Measurements from ENCODE around the gene C1QBP. TPM values are rescaled to one million over a fixed set of nuclear protein-coding genes. Genes with fewer than 3 reads are reported as not detected.
"Not testable (repeated sequence)": the region's sequence is repeated elsewhere in the genome, so short reads cannot be mapped to it uniquely, and the experiment has no call there.

C1QBP gene
- total RNA-seq, 1 experiment from 2014 or later, result 225 TPM

GRCh38 chr17:5437721-5438317, 1.1 kb downstream of the C1QBP start:
- Histone ChIP-seq H3K36me3 (ENCODE audit: control insufficient read depth, insufficient read depth, low read length) (peaks cover 23% of the 10 kb centered on the region), H3K4me1 (ENCODE audit: control insufficient read depth, insufficient read depth, low read length) (peaks cover 5% of the 10 kb centered on the region; the same call in 1 of the 2 replicates), H3K9me3 (ENCODE audit: control insufficient read depth, insufficient read depth, low read depth, low read length) (no peaks in the 10 kb centered on the region), H3K4me3 (ENCODE audit: low read depth in 2 of 2, low read length in 2 of 2) (peak overlapping the region; percentile 87 to 94), H3K27me3 (ENCODE audit: control insufficient read depth, insufficient read depth, low read length) (no peaks in the 10 kb centered on the region), H3K27ac (ENCODE audit: low read length) (peak overlapping the region; percentile 95)
- ATAC-seq, result no peak
- in situ Hi-C loops (cut with HindIII; ENCODE audit: low pct_unique_long_range_greater_than_20kb, low sequenced_read_pairs), result no loop called here
- no peak for DNase-seq (ENCODE audit: low read depth, low spot score)
- no peak for TF ChIP-seq SIN3A (IDR thresholded peaks at IDR 0.05; ENCODE audit: borderline replicate concordance, insufficient read depth, low read depth, low read length)
- intact Hi-C loops (cut with micrococcal nuclease; ENCODE audit: unreplicated experiment), result no loop called here
- POLR2A ChIA-PET, result no interaction called here
- BruUV-seq (replicated peaks), result TSS peak; percentile 72
- CTCF ChIA-PET, result no interaction called here

GRCh38 chr17:5435781-5436315, 3.1 kb downstream of the C1QBP start:
- DNase-seq (ENCODE audit: low read depth, low spot score); in situ Hi-C loops (cut with HindIII; ENCODE audit: low pct_unique_long_range_greater_than_20kb, low sequenced_read_pairs); H3K9me3 ChIP-seq (ENCODE audit: control insufficient read depth, insufficient read depth, low read depth, low read length); H3K27ac ChIP-seq (ENCODE audit: low read length); BruUV-seq (replicated peaks); POLR2A ChIA-PET; ATAC-seq; H3K4me3 ChIP-seq (ENCODE audit: low read depth in 2 of 2, low read length in 2 of 2); H3K4me1 ChIP-seq (ENCODE audit: control insufficient read depth, insufficient read depth, low read length); H3K27me3 ChIP-seq (ENCODE audit: control insufficient read depth, insufficient read depth, low read length); intact Hi-C loops (cut with micrococcal nuclease; ENCODE audit: unreplicated experiment): not testable (repeated sequence)
- peaks cover 35% of the 10 kb centered on the region for H3K36me3 ChIP-seq (ENCODE audit: control insufficient read depth, insufficient read depth, low read length)
- CTCF ChIA-PET, result interaction anchor here (0.6 kb wide), 2 partner anchors 64 to 1701 kb away, joined by 6 to 9 read pairs; no protein-coding TSS in a partner anchor

- TF ChIP-seq REST (IDR thresholded peaks at IDR 0.05; ENCODE audit: insufficient read depth in 1 of 2, low read depth in 2 of 2, low read length in 1 of 2), result no peak
- TF ChIP-seq SIN3A (IDR thresholded peaks at IDR 0.05; ENCODE audit: borderline replicate concordance, insufficient read depth, low read depth, low read length), result no peak
- no peak for TF ChIP-seq POLR2AphosphoS5 (IDR thresholded peaks at IDR 0.05; ENCODE audit: low read depth, low read length)
- TF ChIP-seq CTCF (IDR thresholded peaks at IDR 0.05), result no peak
- TF ChIP-seq TCF7L2 (IDR thresholded peaks at IDR 0.05; ENCODE audit: low read depth, low read length), result no peak
- H3K4me3 ChIP-seq (ENCODE audit: low read depth in 2 of 2, low read length in 2 of 2), result no peak overlapping the region
- in situ Hi-C loops (cut with HindIII; ENCODE audit: low pct_unique_long_range_greater_than_20kb, low sequenced_read_pairs), result no loop called here
- BruUV-seq (replicated peaks), result no TSS peak
- no peak overlapping the region for H3K27ac ChIP-seq (ENCODE audit: low read length)
- peaks cover 35% of the 10 kb centered on the region for H3K36me3 ChIP-seq (ENCODE audit: control insufficient read depth, insufficient read depth, low read length)
- no peak for ATAC-seq
- intact Hi-C loops (cut with micrococcal nuclease; ENCODE audit: unreplicated experiment), result no loop called here
- ChIA-PET CTCF (no interaction called here), POLR2A (interaction anchor here (0.7 kb wide), 1 partner anchor 29 kb away, joined by 8 read pairs; no protein-coding TSS in a partner anchor)
- H3K9me3 ChIP-seq (ENCODE audit: control insufficient read depth, insufficient read depth, low read depth, low read length), result no peaks in the 10 kb centered on the region
- H3K27me3 ChIP-seq (ENCODE audit: control insufficient read depth, insufficient read depth, low read length), result no peaks in the 10 kb centered on the region
- no peak for DNase-seq (ENCODE audit: low read depth, low spot score)
- peaks cover 5% of the 10 kb centered on the region; the same call in 1 of the 2 replicates for H3K4me1 ChIP-seq (ENCODE audit: control insufficient read depth, insufficient read depth, low read length)
Measured at GRCh38 chr17:5434984-5435383, 4.0 kb downstream of the C1QBP start.

Measured in Panc1 (cell line).